ENCODE results near the gene B3GLCT. TPM values are rescaled to one million over a fixed set of nuclear protein-coding genes. Genes with fewer than 3 reads are reported as not detected.
A peak's percentile ranks its signal among the peaks of the same experiment; 100 is the strongest.

The B3GLCT gene
- total RNA-seq, 4 donors from 2014 or later, result 10.8 to 14.0 (median 11.8) TPM

GRCh38 chr13:31310786-31311185, 111.0 kb downstream of the B3GLCT start:
- intact Hi-C loops (cut with DNase I), result no loop called here
- Histone ChIP-seq H3K27ac (peak overlapping the region in 2 of 3 donors; percentile 4 to 61), H3K4me3 (replicated peaks in 1 of 3) (no peak overlapping the region), H3K36me3 (no peaks in the 10 kb centered on the region), H3K4me1 (peaks cover 6% of the 10 kb centered on the region in 2 donors), H3K27me3 (no peaks in the 10 kb centered on the region), H3K9me3 (no peaks in the 10 kb centered on the region)
- 20 to 57% methylated on average over 2 to 3 of the region's 3 CpGs for WGBS, 2 donors
- TF ChIP-seq, protein P1, sequence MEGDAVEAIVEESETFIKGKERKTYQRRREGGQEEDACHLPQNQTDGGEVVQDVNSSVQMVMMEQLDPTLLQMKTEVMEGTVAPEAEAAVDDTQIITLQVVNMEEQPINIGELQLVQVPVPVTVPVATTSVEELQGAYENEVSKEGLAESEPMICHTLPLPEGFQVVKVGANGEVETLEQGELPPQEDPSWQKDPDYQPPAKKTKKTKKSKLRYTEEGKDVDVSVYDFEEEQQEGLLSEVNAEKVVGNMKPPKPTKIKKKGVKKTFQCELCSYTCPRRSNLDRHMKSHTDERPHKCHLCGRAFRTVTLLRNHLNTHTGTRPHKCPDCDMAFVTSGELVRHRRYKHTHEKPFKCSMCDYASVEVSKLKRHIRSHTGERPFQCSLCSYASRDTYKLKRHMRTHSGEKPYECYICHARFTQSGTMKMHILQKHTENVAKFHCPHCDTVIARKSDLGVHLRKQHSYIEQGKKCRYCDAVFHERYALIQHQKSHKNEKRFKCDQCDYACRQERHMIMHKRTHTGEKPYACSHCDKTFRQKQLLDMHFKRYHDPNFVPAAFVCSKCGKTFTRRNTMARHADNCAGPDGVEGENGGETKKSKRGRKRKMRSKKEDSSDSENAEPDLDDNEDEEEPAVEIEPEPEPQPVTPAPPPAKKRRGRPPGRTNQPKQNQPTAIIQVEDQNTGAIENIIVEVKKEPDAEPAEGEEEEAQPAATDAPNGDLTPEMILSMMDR (IDR thresholded peaks at IDR 0.05), result no peak
- TF ChIP-seq POLR2A (IDR thresholded peaks at IDR 0.05), result no peak
- peak; percentile 78 to 87 for DNase-seq

GRCh38 chr13:31311921-31312320, 112.1 kb downstream of the B3GLCT start:
- Histone ChIP-seq H3K4me3 (replicated peaks in 1 of 3) (no peak overlapping the region), H3K27me3 (no peaks in the 10 kb centered on the region), H3K9me3 (no peaks in the 10 kb centered on the region), H3K27ac (peak overlapping the region; percentile 4 to 61 (median 59)), H3K36me3 (no peaks in the 10 kb centered on the region), H3K4me1 (peaks cover 6% of the 10 kb centered on the region in 2 donors)
- 79 to 91% methylated on average over 2 of the region's 2 CpGs for WGBS, 2 donors
- TF ChIP-seq, protein P1 (IDR thresholded peaks at IDR 0.05), result no peak
- TF ChIP-seq POLR2A (IDR thresholded peaks at IDR 0.05), result no peak
- DNase-seq, result no peak
- intact Hi-C loops (cut with DNase I), result no loop called here

- TF ChIP-seq, protein P1 (IDR thresholded peaks at IDR 0.05), result no peak
- no peak for TF ChIP-seq POLR2A (IDR thresholded peaks at IDR 0.05)
- H3K27ac ChIP-seq, result no peak overlapping the region
- H3K4me3 ChIP-seq (replicated peaks in 1 of 3), result no peak overlapping the region
- intact Hi-C loops (cut with DNase I), result no loop called here
- no peaks in the 10 kb centered on the region for H3K9me3 ChIP-seq
- WGBS, 2 donors, result 86 to 88% methylated on average over 2 of the region's 2 CpGs
- peaks cover 6% of the 10 kb centered on the region in 2 donors for H3K4me1 ChIP-seq
- no peak for DNase-seq
- no peaks in the 10 kb centered on the region for H3K36me3 ChIP-seq
- no peaks in the 10 kb centered on the region for H3K27me3 ChIP-seq
Observed at GRCh38 chr13:31314961-31315360, 115.2 kb downstream of the B3GLCT start.

GRCh38 chr13:31320946-31321345, 121.2 kb downstream of the B3GLCT start:
- TF ChIP-seq POLR2A (IDR thresholded peaks at IDR 0.05), result no peak
- TF ChIP-seq, protein P1 (IDR thresholded peaks at IDR 0.05), result no peak
- no peak for DNase-seq
- intact Hi-C loops (cut with DNase I), result no loop called here

GRCh38 chr13:31321457-31321856, 121.7 kb downstream of the B3GLCT start:
- intact Hi-C loops (cut with DNase I), result no loop called here
- 73 to 87% methylated on average over 3 of the region's 3 CpGs for WGBS, 2 donors
- Histone ChIP-seq H3K27me3 (no peaks in the 10 kb centered on the region), H3K4me1 (no peaks in the 10 kb centered on the region), H3K27ac (no peak overlapping the region), H3K36me3 (no peaks in the 10 kb centered on the region), H3K9me3 (no peaks in the 10 kb centered on the region), H3K4me3 (replicated peaks in 1 of 3) (no peak overlapping the region)
- no peak for DNase-seq
- TF ChIP-seq POLR2A (IDR thresholded peaks at IDR 0.05), result no peak
- TF ChIP-seq, protein P1 (IDR thresholded peaks at IDR 0.05), result no peak

More at GRCh38 chr13:31320946-31321345, 121.2 kb downstream of the B3GLCT start:
- 95 to 98% methylated on average over 4 of the region's 4 CpGs for WGBS, 2 donors
- H3K27me3 ChIP-seq, result no peaks in the 10 kb centered on the region
- no peak overlapping the region for H3K4me3 ChIP-seq (replicated peaks in 1 of 3)
- H3K27ac ChIP-seq, result no peak overlapping the region
- no peaks in the 10 kb centered on the region for H3K4me1 ChIP-seq
- no peaks in the 10 kb centered on the region for H3K36me3 ChIP-seq
- no peaks in the 10 kb centered on the region for H3K9me3 ChIP-seq
